GM12873 (cell line): ENCODE data around the gene IGF2BP3.

ENCODE experiments used
- TF ChIP-seq, protein P1 (sequence below): IDR thresholded peaks from 2 replicates; pipeline ENCODE4 v1.5.1; 2012; ENCODE audit warnings: low read depth, mild to moderate bottlenecking, moderate library complexity, low read length, control low read depth; ENCODE audit not compliant: insufficient read depth; ENCODE audit errors: missing control alignments

Gene IGF2BP3

DNA sequence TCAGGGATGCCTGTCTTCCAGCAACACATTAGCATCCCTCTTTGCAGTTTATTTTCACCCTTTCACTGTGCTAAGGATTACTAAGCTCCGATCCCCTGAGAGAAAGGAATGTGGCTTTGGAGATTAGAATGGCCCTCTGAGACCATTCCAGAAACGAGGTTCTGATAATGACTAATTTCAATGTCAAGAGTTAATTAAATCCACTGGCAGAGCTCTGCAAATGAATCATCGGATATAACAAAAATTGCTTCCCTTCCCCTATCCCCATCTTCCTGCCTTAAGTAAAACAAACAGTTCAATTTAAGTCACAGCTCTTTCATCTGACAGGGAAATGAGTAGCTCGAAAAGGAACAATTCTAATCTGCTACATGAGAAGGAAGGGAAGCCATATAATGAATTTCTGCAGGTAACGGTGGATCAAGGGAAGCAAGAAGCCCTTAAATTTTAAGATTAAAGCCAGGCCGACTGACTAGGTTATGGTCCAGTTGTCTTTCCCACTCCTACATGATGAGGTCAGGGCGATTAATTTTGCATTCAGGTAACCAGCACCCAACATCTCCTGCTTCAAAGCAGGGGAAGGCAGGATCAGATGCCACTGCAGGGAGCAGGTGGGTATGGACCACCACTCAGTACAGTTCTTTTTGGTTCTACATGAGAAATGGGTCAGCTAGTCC lies 120.7 kb downstream of the IGF2BP3 start:
- TF ChIP-seq, protein P1, sequence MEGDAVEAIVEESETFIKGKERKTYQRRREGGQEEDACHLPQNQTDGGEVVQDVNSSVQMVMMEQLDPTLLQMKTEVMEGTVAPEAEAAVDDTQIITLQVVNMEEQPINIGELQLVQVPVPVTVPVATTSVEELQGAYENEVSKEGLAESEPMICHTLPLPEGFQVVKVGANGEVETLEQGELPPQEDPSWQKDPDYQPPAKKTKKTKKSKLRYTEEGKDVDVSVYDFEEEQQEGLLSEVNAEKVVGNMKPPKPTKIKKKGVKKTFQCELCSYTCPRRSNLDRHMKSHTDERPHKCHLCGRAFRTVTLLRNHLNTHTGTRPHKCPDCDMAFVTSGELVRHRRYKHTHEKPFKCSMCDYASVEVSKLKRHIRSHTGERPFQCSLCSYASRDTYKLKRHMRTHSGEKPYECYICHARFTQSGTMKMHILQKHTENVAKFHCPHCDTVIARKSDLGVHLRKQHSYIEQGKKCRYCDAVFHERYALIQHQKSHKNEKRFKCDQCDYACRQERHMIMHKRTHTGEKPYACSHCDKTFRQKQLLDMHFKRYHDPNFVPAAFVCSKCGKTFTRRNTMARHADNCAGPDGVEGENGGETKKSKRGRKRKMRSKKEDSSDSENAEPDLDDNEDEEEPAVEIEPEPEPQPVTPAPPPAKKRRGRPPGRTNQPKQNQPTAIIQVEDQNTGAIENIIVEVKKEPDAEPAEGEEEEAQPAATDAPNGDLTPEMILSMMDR, result no peak

DNA sequence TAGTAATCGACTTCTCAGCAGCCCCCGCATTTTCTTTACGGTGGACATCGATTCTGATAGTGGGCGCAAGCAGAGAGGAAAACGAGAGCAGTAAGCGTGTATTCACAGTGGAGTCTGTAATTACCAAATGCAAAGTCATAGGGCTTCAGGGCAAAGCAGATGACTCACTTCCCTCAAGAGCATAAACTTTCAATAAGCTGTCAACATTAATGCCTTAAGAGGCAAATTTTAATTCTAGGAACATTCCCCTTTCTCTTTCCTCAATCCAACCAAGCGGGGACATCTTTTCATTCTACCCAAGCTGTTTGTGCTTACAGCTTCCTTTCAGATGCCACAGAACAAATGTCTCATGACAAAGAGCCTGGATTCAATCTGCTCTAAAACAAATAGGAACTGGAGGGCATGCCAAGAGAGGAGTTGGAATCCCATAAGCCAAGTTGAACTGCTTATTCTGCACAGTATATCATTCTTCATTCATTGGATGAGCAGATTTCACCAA lies 122.6 kb downstream of the IGF2BP3 start:
- TF ChIP-seq, protein P1, result no peak

DNA sequence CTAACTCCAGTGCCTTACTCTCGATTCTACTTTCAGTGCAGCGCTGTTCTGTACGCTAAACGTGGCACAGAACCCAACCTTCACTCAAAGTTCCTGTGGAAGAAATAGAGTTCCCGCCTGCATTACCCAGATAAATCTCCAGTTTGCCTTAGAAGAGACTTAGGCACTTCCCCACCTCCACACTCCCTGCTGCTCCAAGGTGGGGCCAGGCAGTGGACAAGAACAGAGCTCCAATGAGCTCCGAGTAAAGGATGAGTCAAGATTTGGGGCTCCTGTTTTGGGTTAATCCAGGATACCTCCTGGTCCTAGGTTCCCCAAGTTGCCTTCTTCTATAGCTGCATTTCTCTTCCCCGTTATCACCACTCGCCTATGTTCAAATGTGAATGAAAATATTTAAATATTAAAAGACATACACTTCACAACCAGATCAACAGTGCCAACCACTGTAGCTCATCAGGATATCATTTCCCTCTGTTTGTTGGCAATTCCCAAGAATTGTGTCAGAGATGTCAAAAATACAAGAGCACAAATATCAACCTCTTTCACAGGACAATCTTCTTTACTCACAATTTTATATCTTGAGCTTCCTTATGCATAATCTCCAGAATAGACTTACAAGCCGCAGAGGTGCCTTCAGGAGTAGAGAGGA lies 123.1 kb downstream of the IGF2BP3 start:
- TF ChIP-seq, protein P1, result no peak

DNA sequence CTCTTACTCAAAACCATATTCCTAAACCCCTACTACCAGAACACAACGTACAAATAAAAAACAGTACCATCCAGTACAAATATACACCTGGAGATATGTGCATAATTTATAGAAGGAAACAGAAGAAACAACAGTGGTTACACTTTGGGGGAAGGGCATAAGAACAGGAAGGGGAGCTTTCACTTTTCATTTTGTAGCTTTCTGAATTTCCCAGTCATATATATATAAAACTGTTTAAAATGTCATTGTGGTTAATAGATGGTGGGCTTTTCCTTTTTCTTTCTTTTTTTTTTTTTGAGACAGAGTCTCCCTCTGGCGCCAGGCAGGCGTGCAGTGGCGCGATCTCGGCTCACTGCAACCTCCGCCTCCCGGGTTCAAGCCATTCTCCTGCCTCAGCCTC lies 124.0 kb downstream of the IGF2BP3 start:
- TF ChIP-seq, protein P1, result no peak

DNA sequence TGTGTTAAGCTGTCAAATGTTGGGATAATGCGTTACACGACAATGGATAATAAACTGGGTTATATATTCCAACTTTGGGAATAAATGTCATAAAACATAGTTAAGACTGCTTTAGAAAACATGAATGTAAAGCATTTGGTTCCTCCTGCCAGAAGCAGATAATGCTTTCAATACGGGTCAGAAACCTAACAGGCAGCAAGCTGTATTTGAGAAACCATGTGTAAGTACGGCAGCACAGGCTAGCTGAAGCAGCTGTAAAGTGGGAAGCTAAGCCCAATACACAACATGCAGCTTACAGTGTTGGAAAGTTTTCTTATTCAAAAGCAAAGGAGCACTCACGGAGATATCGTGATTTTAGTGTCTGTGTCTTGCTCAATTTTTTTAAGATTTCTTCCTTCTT lies 124.7 kb downstream of the IGF2BP3 start:
- TF ChIP-seq, protein P1, result no peak

DNA sequence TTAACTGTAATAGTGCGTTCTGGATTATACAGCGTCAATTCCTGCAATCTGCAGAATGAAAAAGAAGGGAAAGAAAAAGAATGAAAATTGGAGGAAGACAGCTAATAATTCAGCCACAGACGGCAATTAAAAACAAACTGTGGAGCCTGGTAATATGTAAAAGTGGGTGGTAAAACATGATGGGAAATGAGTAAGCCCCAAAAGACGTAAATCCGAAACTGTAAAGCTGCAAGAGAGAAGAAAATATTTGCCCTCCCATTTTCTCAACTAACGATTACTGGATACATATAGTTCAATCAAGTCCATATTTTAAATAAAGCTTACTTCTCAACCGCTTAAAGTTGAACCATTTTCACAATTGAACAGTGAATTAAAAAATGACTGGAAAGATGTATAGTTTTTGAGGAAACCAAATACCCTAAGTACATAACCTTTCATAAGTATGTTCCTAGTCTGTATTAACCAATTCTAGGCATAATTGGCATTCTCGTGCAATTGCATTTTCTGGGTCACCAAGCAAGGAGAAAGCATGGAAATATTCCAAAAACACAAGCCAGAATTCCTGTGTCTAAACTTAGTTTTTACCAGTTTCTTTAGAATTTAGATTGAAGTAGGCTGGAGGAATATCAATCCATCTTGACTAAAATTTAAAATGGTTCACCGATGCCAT lies 126.3 kb downstream of the IGF2BP3 start:
- TF ChIP-seq, protein P1, result no peak

DNA sequence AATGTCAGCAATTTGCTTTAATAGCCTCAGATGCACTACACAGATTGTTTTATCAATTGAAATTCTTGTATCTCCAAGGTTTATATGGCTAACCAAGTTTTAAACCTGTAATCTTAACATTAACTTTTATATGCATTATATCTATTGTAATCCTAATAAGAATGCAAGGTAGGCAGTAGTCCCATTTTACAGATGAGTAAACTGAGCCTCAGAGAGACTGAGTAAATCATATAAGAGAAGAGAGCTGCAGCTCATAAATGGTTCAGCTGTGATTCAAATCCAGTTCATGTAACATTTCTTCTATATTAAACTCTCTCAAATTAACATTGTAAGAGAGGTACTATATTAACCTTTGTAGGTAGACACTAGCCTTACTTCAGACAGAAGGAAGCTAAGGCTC lies 127.2 kb downstream of the IGF2BP3 start:
- TF ChIP-seq, protein P1, result no peak
